Lower leg skin (tissue), 4 donors: ENCODE measurements around the gene MCTP1. TPM values are rescaled to one million over a fixed set of nuclear protein-coding genes. Genes with fewer than 3 reads are reported as not detected.

Source experiments
- DNase-seq, 2 donors: peaks; one replicate each; pipeline ENCODE4 v3.0.0-alpha.2; 2019; ENCODE audit warnings: low spot score in 2 of 2
- H3K4me3 ChIP-seq: fragments of 200-600 bp; sonication (generic); 2 replicates; pipeline ENCODE4 v1.5.1; 2017; ENCODE audit warnings: mild to moderate bottlenecking, low read depth; ENCODE audit not compliant: poor library complexity, severe bottlenecking
- POLR2A ChIP-seq, 2 donors: fragments of 450-650 bp; IDR thresholded peaks; one replicate each; pipeline ENCODE4 v1.6.1; 2016 to 2017; ENCODE audit warnings: antibody characterized with exemption in 2 of 2, mild to moderate bottlenecking in 1 of 2, moderate library complexity in 1 of 2
- WGBS, 2 donors: methylation state at CpG; one replicate each; pipeline ENCODE4 v1.1.5; 2018; 5-methylcytosine and 5-hydroxymethylcytosine counted together
- intact Hi-C: fragments of 100-400 bp; cut with DNase I; formaldehyde crosslinking; loops from one replicate; pipeline ENCODE4 v1.15.0; 2023; ENCODE audit warnings: low total_unique reads
- total RNA-seq, 4 donors: library from RNA; depleted of rRNA; stranded (reverse); fragments of >200 nt; gene quantifications; one replicate each; pipeline ENCODE4 v1.1.0, GENCODE V29; 2016
- TF ChIP-seq, protein P1 (sequence below), 3 donors: fragments of 450-650 bp; IDR thresholded peaks; one replicate each; pipeline ENCODE4 v1.5.1; 2016; ENCODE audit warnings: antibody characterized with exemption in 3 of 3, mild to moderate bottlenecking in 3 of 3, moderate library complexity in 2 of 3

Gene MCTP1
- total RNA-seq, 4 donors from 2014 or later = 6.3 to 36.5 (median 9.8) TPM

DNA sequence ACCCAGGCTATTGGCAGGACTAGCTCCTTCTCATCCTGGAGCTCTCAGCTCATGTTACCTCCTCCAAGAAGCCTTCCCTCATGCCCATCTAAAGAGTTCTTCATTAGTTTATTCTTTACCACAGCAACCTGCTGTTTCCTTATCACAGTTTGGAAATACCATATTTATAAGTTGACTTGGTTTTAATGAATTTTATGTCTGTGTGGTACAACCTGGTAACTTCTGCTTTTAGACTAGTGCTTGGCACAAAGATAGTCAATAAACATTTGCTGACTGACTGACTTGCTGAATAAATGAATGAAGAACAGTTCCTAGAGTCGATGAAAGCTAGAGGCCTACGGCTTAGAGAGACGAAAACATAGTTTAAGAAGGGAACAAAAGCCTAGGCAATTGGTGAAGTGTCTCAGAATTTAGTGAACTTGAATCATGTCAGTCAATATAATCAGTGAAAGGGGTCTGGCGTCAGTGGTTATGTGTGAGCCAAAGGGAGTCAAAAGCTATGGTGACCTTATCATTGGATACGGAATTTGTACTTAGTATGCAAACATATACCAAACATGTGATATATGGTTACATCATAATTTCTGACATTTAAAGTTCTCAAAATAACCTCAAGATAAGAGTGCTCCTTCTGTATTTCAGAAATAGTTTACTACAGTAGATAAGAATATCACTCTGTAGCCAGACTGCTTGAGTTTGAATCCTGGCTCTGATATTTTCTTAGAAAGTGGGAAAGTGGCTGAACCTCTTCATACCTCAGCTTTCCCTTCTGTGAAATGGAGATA, 239.5 kb downstream of the MCTP1 start:
- no peak overlapping the region for H3K4me3 ChIP-seq
- 71 to 90% methylated on average over 5 of the region's 5 CpGs for WGBS, 2 donors
- no peak for DNase-seq
- no peak for TF ChIP-seq POLR2A (IDR thresholded peaks at IDR 0.05)
- TF ChIP-seq, protein P1, sequence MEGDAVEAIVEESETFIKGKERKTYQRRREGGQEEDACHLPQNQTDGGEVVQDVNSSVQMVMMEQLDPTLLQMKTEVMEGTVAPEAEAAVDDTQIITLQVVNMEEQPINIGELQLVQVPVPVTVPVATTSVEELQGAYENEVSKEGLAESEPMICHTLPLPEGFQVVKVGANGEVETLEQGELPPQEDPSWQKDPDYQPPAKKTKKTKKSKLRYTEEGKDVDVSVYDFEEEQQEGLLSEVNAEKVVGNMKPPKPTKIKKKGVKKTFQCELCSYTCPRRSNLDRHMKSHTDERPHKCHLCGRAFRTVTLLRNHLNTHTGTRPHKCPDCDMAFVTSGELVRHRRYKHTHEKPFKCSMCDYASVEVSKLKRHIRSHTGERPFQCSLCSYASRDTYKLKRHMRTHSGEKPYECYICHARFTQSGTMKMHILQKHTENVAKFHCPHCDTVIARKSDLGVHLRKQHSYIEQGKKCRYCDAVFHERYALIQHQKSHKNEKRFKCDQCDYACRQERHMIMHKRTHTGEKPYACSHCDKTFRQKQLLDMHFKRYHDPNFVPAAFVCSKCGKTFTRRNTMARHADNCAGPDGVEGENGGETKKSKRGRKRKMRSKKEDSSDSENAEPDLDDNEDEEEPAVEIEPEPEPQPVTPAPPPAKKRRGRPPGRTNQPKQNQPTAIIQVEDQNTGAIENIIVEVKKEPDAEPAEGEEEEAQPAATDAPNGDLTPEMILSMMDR (IDR thresholded peaks at IDR 0.05) = no peak
- intact Hi-C loops = no loop called here

DNA sequence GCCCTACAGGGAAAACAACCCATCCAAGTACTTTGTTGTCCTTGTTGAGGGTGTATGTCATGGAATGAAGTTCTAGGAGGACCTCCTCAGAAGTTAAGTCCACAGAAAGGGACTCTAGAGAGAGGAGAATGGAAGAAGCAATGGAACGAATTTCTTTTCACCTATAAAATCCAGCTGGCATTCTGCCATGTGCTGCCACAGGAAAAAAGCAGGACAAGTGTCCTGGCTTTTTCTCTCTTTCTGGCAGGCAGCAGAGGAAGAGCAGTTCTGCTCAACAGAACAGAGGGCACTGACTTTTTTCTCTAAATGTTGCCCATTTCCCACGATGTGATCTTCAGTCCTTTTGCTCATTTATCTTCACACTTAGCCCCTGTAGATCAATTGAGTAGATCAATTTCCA, 240.8 kb downstream of the MCTP1 start:
- DNase-seq = no peak
- no peak for TF ChIP-seq POLR2A (IDR thresholded peaks at IDR 0.05)
- TF ChIP-seq, protein P1 (IDR thresholded peaks at IDR 0.05) = no peak
- WGBS, 2 donors = 47 to 58% methylated on average over 2 of the region's 2 CpGs
- intact Hi-C loops = no loop called here
- H3K4me3 ChIP-seq = no peak overlapping the region

DNA sequence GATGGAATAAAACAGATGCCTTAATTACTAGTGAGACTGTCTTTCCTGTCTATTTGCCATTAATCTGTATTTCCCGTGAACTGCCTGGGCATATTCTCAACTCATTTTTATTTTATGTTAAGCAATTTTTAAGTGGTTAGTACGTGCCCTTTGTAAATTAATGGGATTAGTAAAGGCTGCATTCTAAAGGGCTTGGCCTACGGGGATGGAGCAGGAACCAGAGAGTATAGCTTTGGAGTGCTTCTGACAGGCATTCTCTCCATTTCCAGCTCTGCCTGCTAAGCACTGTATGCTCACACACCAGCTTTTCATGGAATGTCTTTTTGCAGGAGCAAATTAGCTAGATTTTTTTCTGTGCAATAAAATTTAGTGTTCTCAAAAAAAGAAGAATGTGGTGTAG, 241.2 kb downstream of the MCTP1 start:
- no peak for DNase-seq
- TF ChIP-seq POLR2A (IDR thresholded peaks at IDR 0.05) = no peak
- TF ChIP-seq, protein P1 (IDR thresholded peaks at IDR 0.05) = no peak
- intact Hi-C loops = no loop called here
- H3K4me3 ChIP-seq = no peak overlapping the region
- WGBS, 2 donors = 59 to 74% methylated on average over 3 of the region's 3 CpGs

DNA sequence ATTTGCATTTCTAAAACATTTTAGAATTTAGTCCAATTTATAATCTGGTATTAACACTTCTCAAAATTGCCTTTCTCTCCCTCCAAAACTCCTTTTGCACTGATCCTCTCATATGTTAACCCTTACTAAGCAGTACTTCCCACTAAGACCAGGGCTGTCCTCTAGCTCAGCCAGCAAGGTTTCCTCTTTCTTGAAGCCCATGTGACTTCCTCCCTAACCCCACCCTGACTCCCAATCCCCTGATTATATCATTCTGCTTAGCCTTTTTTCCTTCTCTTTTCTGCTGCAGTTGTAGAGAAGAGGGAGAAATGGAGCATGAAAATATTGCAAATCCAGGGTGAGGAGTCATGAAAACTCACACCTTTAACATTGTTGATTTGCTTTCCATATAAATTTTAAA, 241.7 kb downstream of the MCTP1 start:
- no peak for DNase-seq
- H3K4me3 ChIP-seq = no peak overlapping the region
- intact Hi-C loops = no loop called here
- no peak for TF ChIP-seq POLR2A (IDR thresholded peaks at IDR 0.05)

DNA sequence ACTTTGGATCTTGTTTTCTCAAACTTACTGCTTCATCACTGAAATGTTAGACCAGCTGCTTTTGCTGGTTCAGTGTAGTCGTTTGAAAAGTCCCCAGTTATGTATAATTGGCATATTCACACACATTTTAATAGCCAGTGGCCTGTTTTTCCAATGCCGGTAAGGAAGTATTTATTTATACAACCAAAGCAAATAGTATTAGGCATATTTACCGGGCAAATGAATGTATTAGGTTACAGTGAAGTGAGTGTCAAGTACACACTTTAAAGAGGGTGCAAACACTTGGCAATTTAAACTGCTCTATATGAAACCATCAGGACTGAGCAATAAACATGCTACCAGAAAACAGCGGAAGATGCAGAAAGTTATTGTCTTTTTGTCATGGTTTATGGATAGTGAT, 242.9 kb downstream of the MCTP1 start:
- TF ChIP-seq, protein P1 (IDR thresholded peaks at IDR 0.05) = no peak
- TF ChIP-seq POLR2A (IDR thresholded peaks at IDR 0.05) = no peak
- DNase-seq = no peak
- no peak overlapping the region for H3K4me3 ChIP-seq
- WGBS, 2 donors = 59 to 69% methylated on average over 4 of the region's 4 CpGs
- intact Hi-C loops = no loop called here

DNA sequence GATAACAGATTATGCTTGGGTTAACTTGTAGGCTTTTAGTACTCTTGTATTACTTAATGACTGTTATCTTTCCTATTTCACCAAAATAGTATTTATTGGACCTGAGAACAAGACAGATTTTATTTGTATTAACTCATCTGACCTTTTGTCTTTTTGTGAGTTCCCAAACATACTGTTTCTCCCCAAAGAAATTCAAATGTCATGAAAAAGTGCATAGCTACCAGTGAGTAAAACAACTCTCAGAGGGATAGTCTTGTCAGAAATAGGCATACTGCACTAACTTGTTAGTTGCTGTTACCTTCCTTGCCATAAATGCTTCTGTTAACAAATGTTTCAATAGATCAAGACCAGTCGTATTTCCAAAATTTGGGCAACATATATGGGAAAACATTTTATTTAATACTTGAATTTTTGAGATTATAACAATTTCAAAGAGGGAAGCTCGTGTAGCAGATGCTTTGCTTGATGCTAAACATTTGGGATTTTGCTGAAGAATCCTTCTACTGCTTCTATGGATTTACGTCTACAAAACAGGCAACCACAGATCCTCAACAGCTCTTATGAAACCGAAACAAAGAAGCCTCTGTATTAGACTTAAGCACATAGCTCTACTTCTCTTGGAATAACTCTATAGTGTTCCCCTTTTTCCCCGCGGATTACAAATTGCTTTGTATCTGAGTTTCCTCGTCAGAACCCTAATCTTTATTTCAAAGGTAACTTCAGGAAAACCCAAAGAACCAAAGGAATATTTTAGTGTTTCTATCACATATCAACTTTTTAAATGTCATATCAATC, 248.8 kb downstream of the MCTP1 start:
- TF ChIP-seq, protein P1 (IDR thresholded peaks at IDR 0.05) = no peak
- no peak for TF ChIP-seq POLR2A (IDR thresholded peaks at IDR 0.05)
- H3K4me3 ChIP-seq = no peak overlapping the region
- intact Hi-C loops = no loop called here
- DNase-seq = no peak
- 63 to 68% methylated on average over 7 of the region's 7 CpGs for WGBS, 2 donors
